Activated T-helper 1 cell treated with anti-CD3 and anti-CD28 coated beads, Interleukin-12 subunit alpha, Interleukin-12 subunit beta, Interleukin-2, Interleukin-4 antibody, amounts not matched to agents 30 ng/mL and 10 ng/mL and 1 ng/mL, durations not matched to agents 14 hours and 24 hours and 36 hours (primary cell): ENCODE results near the gene SEM1. TPM values are rescaled to one million over a fixed set of nuclear protein-coding genes. Genes with fewer than 3 reads are reported as not detected.

Experiments used
- DNase-seq: peaks from one replicate; pipeline ENCODE4 v3.0.0; 2021; ENCODE audit warnings: low spot score
- H3K27ac Mint-ChIP-seq: one replicate; pipeline ENCODE4 v1.8.0; 2021; ENCODE audit warnings: mild to moderate bottlenecking, mixed read lengths
- H3K27me3 Mint-ChIP-seq: one replicate; pipeline ENCODE4 v1.8.0; 2022; ENCODE audit warnings: mild to moderate bottlenecking, moderate library complexity, mixed read lengths; ENCODE audit not compliant: insufficient read depth
- H3K36me3 Mint-ChIP-seq: one replicate; pipeline ENCODE4 v1.8.0; 2021; ENCODE audit warnings: low read depth, mixed read lengths
- H3K4me1 Mint-ChIP-seq: one replicate; pipeline ENCODE4 v1.8.0; 2021; ENCODE audit warnings: low read depth, mixed read lengths
- H3K4me3 Mint-ChIP-seq: one replicate; pipeline ENCODE4 v1.8.0; 2021; ENCODE audit warnings: mild to moderate bottlenecking, moderate library complexity, mixed read lengths
- H3K9me3 Mint-ChIP-seq: one replicate; pipeline ENCODE4 v1.8.0; 2021; ENCODE audit warnings: mixed read lengths
- intact Hi-C: fragments of 100-400 bp; cut with micrococcal nuclease; formaldehyde crosslinking; loops from one replicate; pipeline ENCODE4 v1.15.1; 2024
- total RNA-seq: library from RNA; stranded (reverse); gene quantifications from 2 replicates; pipeline ENCODE4 v1.2.3, GENCODE V29; 2022

Gene SEM1
- total RNA-seq, 1 donor from 2014 or later: 42.8 TPM

- H3K9me3 Mint-ChIP-seq: no peaks in the 10 kb centered on the region
- H3K27me3 Mint-ChIP-seq: no peaks in the 10 kb centered on the region
- no peak overlapping the region for H3K27ac Mint-ChIP-seq
- no peak for DNase-seq
- intact Hi-C loops: no loop called here
- H3K4me3 Mint-ChIP-seq: no peak overlapping the region
- peaks cover 25% of the 10 kb centered on the region for H3K36me3 Mint-ChIP-seq
- peaks cover 27% of the 10 kb centered on the region for H3K4me1 Mint-ChIP-seq
These were observed 11.8 kb downstream of the SEM1 start for GRCh38 chr7:96697822-96698221.

DNA sequence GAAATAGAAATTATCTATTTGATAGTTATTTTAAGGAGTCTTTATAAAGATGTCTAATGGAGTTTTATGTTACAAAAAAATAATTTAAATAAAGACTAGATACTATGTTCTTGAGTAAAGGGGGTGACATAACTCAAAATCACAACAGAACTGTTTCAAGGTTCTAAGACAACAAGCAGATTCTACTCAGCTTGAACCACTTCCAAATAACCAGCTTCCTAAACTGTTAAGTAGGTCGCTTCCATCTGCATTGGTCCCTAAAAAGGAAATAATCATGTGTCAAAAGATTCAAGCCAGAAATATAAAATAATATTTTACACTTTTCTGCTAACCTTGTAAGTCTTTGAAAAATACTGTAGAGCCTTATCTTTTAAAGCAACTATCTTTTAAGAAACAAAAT lies 14.1 kb downstream of the SEM1 start:
- H3K4me1 Mint-ChIP-seq: peaks cover 25% of the 10 kb centered on the region
- DNase-seq: no peak
- no peaks in the 10 kb centered on the region for H3K9me3 Mint-ChIP-seq
- intact Hi-C loops: no loop called here
- H3K36me3 Mint-ChIP-seq: peaks cover 28% of the 10 kb centered on the region
- no peak overlapping the region for H3K4me3 Mint-ChIP-seq
- no peak overlapping the region for H3K27ac Mint-ChIP-seq
- no peaks in the 10 kb centered on the region for H3K27me3 Mint-ChIP-seq

DNA sequence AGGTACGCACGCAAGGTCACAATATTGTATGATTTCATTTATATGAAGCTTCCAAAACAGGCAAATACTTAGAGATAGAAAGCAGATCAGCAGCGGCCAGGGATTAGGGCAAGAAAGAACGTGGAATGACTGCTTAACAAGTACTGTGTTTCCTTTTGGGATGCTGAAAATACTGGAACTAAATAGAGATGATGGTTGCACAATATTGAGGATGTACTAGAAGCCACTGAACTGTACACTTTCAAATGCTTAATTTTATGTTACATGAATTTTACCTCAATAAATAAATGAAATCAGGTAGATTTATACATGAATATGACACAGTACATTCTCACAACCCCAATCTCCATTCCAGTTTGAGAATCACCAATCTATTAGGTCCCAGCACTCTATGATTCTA lies 15.6 kb downstream of the SEM1 start:
- intact Hi-C loops: no loop called here
- no peak for DNase-seq
- Mint-ChIP-seq H3K27me3 (no peaks in the 10 kb centered on the region), H3K4me1 (peaks cover 13% of the 10 kb centered on the region), H3K4me3 (no peak overlapping the region), H3K36me3 (peaks cover 28% of the 10 kb centered on the region), H3K27ac (no peak overlapping the region), H3K9me3 (no peaks in the 10 kb centered on the region)

GRCh38 chr7:96691702-96692101 lies 17.9 kb downstream of the SEM1 start:
- H3K9me3 Mint-ChIP-seq: peaks cover 3% of the 10 kb centered on the region
- no peak overlapping the region for H3K27ac Mint-ChIP-seq
- intact Hi-C loops: no loop called here
- no peak overlapping the region for H3K4me3 Mint-ChIP-seq
- peaks cover 33% of the 10 kb centered on the region for H3K36me3 Mint-ChIP-seq
- peaks cover 13% of the 10 kb centered on the region for H3K4me1 Mint-ChIP-seq
- H3K27me3 Mint-ChIP-seq: no peaks in the 10 kb centered on the region
- no peak for DNase-seq

- no peak overlapping the region for H3K4me3 Mint-ChIP-seq
- intact Hi-C loops: no loop called here
- H3K27me3 Mint-ChIP-seq: no peaks in the 10 kb centered on the region
- peaks cover 8% of the 10 kb centered on the region for H3K9me3 Mint-ChIP-seq
- H3K27ac Mint-ChIP-seq: no peak overlapping the region
- no peak for DNase-seq
- peaks cover 36% of the 10 kb centered on the region for H3K4me1 Mint-ChIP-seq
- H3K36me3 Mint-ChIP-seq: peaks cover 44% of the 10 kb centered on the region
These were observed 20.2 kb downstream of the SEM1 start for GRCh38 chr7:96689414-96689813.

- Mint-ChIP-seq H3K27me3 (no peaks in the 10 kb centered on the region), H3K9me3 (peaks cover 19% of the 10 kb centered on the region), H3K36me3 (peaks cover 49% of the 10 kb centered on the region), H3K4me3 (peak overlapping the region; percentile 33), H3K4me1 (peaks cover 33% of the 10 kb centered on the region), H3K27ac (peak overlapping the region; percentile 58)
- intact Hi-C loops: no loop called here
- DNase-seq: no peak
These were observed 23.3 kb downstream of the SEM1 start for GRCh38 chr7:96686305-96686704.

GRCh38 chr7:96685755-96686154 lies 23.9 kb downstream of the SEM1 start:
- Mint-ChIP-seq H3K9me3 (peaks cover 19% of the 10 kb centered on the region), H3K4me1 (peaks cover 33% of the 10 kb centered on the region), H3K4me3 (peak overlapping the region; percentile 33), H3K27ac (peak overlapping the region; percentile 58), H3K36me3 (peaks cover 53% of the 10 kb centered on the region), H3K27me3 (no peaks in the 10 kb centered on the region)
- no peak for DNase-seq
- intact Hi-C loops: no loop called here

DNA sequence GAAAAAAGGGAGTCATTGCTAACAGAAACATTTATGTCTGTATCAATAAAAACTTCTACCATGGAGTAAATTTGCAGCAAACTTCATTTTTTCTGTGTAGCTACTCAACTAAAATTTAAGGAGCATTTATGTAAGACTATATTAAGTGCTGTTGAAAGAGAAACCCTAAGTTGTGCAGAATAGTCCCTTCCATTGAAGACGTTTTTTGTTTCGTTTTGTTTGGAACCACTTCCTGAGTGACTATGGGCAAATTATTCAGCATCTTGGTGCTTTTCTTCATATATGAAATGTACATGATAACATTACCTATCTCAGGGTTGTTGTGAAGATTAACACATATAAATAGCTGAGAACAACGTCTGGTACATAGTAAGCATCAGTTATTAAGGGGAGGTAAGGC lies 24.3 kb downstream of the SEM1 start:
- Mint-ChIP-seq H3K4me1 (peaks cover 37% of the 10 kb centered on the region), H3K36me3 (peaks cover 56% of the 10 kb centered on the region), H3K9me3 (peaks cover 19% of the 10 kb centered on the region), H3K27me3 (no peaks in the 10 kb centered on the region), H3K4me3 (peak overlapping the region; percentile 15), H3K27ac (peak overlapping the region; percentile 58)
- DNase-seq: no peak
- intact Hi-C loops: no loop called here

GRCh38 chr7:96679886-96680285 lies 29.8 kb downstream of the SEM1 start:
- H3K9me3 Mint-ChIP-seq: peaks cover 15% of the 10 kb centered on the region
- H3K36me3 Mint-ChIP-seq: peaks cover 33% of the 10 kb centered on the region
- no peak overlapping the region for H3K27ac Mint-ChIP-seq
- no peaks in the 10 kb centered on the region for H3K27me3 Mint-ChIP-seq
- intact Hi-C loops: no loop called here
- no peak for DNase-seq
- no peak overlapping the region for H3K4me3 Mint-ChIP-seq
- H3K4me1 Mint-ChIP-seq: peaks cover 16% of the 10 kb centered on the region

- Mint-ChIP-seq H3K4me1 (peaks cover 7% of the 10 kb centered on the region), H3K36me3 (peaks cover 9% of the 10 kb centered on the region), H3K9me3 (peaks cover 2% of the 10 kb centered on the region), H3K27ac (no peak overlapping the region), H3K4me3 (no peak overlapping the region), H3K27me3 (no peaks in the 10 kb centered on the region)
- intact Hi-C loops: no loop called here
- DNase-seq: no peak
These were observed 32.7 kb downstream of the SEM1 start for GRCh38 chr7:96676919-96677318.

DNA sequence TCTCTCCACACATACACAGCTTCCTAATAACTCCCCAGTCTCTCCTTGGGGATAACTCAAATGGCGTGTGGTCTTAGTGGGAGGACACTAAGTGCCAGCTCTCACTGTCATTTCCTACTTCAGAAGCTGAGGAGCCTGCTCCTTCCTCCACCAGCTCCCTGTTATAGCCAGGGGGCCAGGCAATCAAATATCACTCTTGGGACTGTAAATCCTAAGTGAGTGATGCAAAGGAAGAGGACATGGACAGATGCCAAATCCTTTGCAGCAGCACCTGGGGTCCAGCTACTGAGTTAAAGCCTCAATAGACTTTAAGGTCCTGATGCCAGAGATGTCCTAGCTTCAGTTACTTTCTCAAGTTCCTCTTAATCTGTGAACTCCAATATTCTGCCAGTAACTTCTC lies 34.1 kb downstream of the SEM1 start:
- peaks cover 4% of the 10 kb centered on the region for H3K4me1 Mint-ChIP-seq
- peaks cover 2% of the 10 kb centered on the region for H3K36me3 Mint-ChIP-seq
- H3K9me3 Mint-ChIP-seq: no peaks in the 10 kb centered on the region
- intact Hi-C loops: no loop called here
- no peaks in the 10 kb centered on the region for H3K27me3 Mint-ChIP-seq
- DNase-seq: no peak
- no peak overlapping the region for H3K27ac Mint-ChIP-seq
- H3K4me3 Mint-ChIP-seq: no peak overlapping the region

- no peaks in the 10 kb centered on the region for H3K27me3 Mint-ChIP-seq
- H3K27ac Mint-ChIP-seq: no peak overlapping the region
- H3K9me3 Mint-ChIP-seq: no peaks in the 10 kb centered on the region
- DNase-seq: no peak
- H3K4me1 Mint-ChIP-seq: no peaks in the 10 kb centered on the region
- H3K4me3 Mint-ChIP-seq: no peak overlapping the region
- peaks cover 1% of the 10 kb centered on the region for H3K36me3 Mint-ChIP-seq
- intact Hi-C loops: no loop called here
These were observed 35.1 kb downstream of the SEM1 start for GRCh38 chr7:96674565-96674964.

GRCh38 chr7:96671854-96672253 lies 37.8 kb downstream of the SEM1 start:
- peaks cover under 1% of the 10 kb centered on the region for H3K36me3 Mint-ChIP-seq
- DNase-seq: no peak
- H3K27me3 Mint-ChIP-seq: no peaks in the 10 kb centered on the region
- no peaks in the 10 kb centered on the region for H3K4me1 Mint-ChIP-seq
- no peaks in the 10 kb centered on the region for H3K9me3 Mint-ChIP-seq
- intact Hi-C loops: no loop called here
- no peak overlapping the region for H3K27ac Mint-ChIP-seq
- H3K4me3 Mint-ChIP-seq: no peak overlapping the region
